Fibroblast of the aortic adventitia (primary cell): ENCODE results near the gene GNAL. TPM values are rescaled to one million over a fixed set of nuclear protein-coding genes. Genes with fewer than 3 reads are reported as not detected.
"Not testable (repeated sequence)": the region's sequence is repeated elsewhere in the genome, so short reads cannot be mapped to it uniquely, and the experiment has no call there.

ENCODE experiments used
- DNase-seq: peaks from one replicate; pipeline ENCODE4 v3.0.0-alpha.2; 2010; ENCODE audit warnings: low read depth
- H3K4me3 ChIP-seq: 2 replicates; pipeline ENCODE4 v1.5.1; 2011; ENCODE audit warnings: low read depth, mild to moderate bottlenecking, control low read depth, low read length, moderate library complexity
- total RNA-seq: library from RNA; depleted of rRNA; stranded (reverse); fragments of >200 nt; gene quantifications from 2 replicates; pipeline ENCODE4 v1.2.3, GENCODE V29; 2012; ENCODE audit warnings: low replicate concordance
- TF ChIP-seq, protein P1 (sequence below): IDR thresholded peaks from 2 replicates; pipeline ENCODE4 v1.5.1; 2011; ENCODE audit warnings: mild to moderate bottlenecking, low read length, control low read depth, inconsistent platforms; ENCODE audit not compliant: insufficient read depth

GNAL gene
- total RNA-seq, 1 donor = 0.63 TPM

GRCh38 chr18:11700876-11701275, 11.8 kb downstream of the GNAL start:
- no peak for DNase-seq
- TF ChIP-seq, protein P1, sequence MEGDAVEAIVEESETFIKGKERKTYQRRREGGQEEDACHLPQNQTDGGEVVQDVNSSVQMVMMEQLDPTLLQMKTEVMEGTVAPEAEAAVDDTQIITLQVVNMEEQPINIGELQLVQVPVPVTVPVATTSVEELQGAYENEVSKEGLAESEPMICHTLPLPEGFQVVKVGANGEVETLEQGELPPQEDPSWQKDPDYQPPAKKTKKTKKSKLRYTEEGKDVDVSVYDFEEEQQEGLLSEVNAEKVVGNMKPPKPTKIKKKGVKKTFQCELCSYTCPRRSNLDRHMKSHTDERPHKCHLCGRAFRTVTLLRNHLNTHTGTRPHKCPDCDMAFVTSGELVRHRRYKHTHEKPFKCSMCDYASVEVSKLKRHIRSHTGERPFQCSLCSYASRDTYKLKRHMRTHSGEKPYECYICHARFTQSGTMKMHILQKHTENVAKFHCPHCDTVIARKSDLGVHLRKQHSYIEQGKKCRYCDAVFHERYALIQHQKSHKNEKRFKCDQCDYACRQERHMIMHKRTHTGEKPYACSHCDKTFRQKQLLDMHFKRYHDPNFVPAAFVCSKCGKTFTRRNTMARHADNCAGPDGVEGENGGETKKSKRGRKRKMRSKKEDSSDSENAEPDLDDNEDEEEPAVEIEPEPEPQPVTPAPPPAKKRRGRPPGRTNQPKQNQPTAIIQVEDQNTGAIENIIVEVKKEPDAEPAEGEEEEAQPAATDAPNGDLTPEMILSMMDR = no peak
- H3K4me3 ChIP-seq = no peak overlapping the region

DNA sequence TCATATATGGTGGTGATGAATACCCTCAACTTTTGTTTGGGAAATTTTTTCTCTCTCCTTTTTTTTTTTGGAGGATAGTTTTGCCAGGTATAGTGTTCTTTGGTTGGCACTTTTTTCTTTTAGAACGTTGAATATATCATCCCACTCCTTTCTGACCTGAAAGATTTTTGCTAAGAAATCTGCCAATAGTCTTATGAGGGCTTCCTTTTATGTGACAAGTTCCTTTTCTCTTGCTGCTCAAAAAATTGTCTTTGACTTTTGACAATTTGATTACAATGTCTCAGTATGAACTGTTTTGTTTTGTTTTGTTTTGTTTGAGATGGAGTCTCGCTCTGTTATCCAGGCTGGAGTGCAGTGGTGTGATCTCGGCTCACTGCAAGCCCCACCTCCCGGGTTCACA, 21.5 kb downstream of the GNAL start:
- H3K4me3 ChIP-seq = no peak overlapping the region
- DNase-seq = no peak
- TF ChIP-seq, protein P1 = no peak

DNA sequence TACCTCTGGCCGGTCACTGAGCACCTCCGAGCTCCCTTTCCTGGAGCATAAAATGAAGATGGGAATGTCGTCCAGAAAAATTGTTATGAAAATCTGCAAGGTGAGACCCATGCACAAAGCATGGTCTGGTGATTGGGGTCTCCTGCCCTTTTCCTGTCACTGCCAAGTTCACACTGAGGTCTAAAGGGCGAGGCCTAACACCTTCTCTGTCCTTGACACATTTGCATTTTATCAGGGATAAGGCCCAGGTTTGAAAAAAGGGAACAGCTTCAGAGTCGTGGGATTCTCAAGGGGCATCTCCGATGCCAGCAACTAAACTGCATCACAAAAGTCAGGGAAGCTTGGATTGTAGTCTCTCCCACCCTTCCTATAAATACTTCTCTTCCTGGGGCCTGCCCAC, 24.7 kb downstream of the GNAL start:
- DNase-seq = no peak

DNA sequence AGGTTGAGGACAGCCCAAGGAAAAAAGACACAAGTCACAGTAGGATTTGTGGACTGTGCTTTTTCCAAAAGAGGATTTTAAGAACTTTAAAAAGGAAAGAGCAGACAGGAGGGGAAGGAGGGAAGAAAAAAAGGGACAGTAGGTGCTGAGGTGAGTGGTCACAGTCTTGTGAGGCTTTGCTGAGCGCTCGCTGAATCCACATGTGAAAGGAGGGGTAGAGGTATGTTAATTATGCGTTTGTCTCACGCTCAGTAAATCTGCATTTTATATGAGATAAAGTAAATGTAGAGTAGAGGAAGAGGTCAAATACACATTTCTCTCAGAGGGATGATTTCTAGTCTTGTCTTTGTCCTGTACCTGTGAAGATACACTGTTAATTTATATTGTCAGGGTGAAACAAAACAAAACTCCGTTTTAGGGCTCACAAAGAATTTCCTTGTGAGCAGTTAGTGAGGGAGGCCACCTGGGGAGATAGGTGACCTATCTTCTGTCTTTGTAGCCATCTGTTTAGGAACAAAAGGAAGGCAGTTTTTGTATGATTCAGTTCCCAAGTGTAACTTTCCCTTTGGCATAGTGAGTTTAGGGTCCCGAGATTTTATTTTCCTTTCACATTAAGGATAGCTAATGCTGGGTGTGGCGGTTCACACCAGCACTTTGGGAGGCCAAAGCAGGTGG, 25.3 kb downstream of the GNAL start:
- no peak overlapping the region for H3K4me3 ChIP-seq
- TF ChIP-seq, protein P1 = no peak
- DNase-seq = no peak

More for the DNA sequence above, 24.7 kb downstream of the GNAL start:
- H3K4me3 ChIP-seq = no peak overlapping the region
- TF ChIP-seq, protein P1 = no peak

GRCh38 chr18:11716767-11717315, 27.8 kb downstream of the GNAL start:
- DNase-seq, H3K4me3 ChIP-seq: not testable (repeated sequence)

DNA sequence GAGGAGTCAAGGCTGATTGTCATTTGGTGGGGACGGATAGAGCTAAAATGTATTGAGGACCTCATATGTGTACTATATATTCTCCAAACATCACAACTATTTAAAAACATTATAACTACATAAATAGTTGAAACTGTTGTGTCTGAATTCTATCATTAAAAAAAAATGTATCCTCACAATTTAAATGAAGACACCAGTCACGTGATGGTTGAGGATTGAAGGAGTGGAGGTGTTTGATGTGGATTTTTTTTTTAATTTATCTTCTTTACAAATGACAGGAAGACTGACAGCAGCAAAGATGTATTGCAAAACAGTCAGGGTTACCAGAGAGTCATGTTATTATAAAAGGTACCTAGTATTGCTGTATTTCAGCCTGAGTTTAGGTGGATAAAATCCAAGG, 30.0 kb downstream of the GNAL start:
- H3K4me3 ChIP-seq = no peak overlapping the region
- TF ChIP-seq, protein P1 = no peak
- DNase-seq = no peak

- no peak overlapping the region for H3K4me3 ChIP-seq
- TF ChIP-seq, protein P1 = no peak
- DNase-seq = no peak
Observed at GRCh38 chr18:11719621-11720020, 30.6 kb downstream of the GNAL start.
